H1 (cell line): ENCODE results near the gene URM1. TPM values are rescaled to one million over a fixed set of nuclear protein-coding genes. Genes with fewer than 3 reads are reported as not detected.
A peak's percentile ranks its signal among the peaks of the same experiment; 100 is the strongest.

ENCODE experiments used
- HDAC2 ChIP-seq, 2 experiments: fragments of 300-600 bp in 1 of 2; sonication (generic) in 1 of 2; IDR thresholded peaks; 2 replicates each; pipeline ENCODE4 v1.6.1; 2011 to 2012; ENCODE audit warnings: low read depth in 2 of 2, low read length in 2 of 2, mild to moderate bottlenecking in 2 of 2, moderate library complexity in 2 of 2, borderline replicate concordance in 1 of 2, inconsistent platforms in 1 of 2
- NRF1 ChIP-seq: IDR thresholded peaks from 2 replicates; pipeline ENCODE4 v1.6.1; 2011; ENCODE audit warnings: mild to moderate bottlenecking, low read depth, low read length, improper control_type of control experiment
- SIN3A ChIP-seq, 2 experiments: IDR thresholded peaks in 1 of 2; conservative IDR thresholded peaks in 1 of 2; 2 replicates each; pipeline ENCODE4 v1.6.1; 2011 to 2012; ENCODE audit warnings: low read length in 2 of 2, improper control_type of control experiment in 1 of 2, low read depth in 1 of 2, mild to moderate bottlenecking in 1 of 2
- TAF1 ChIP-seq: IDR thresholded peaks from 2 replicates; pipeline ENCODE4 v1.6.1; 2011; ENCODE audit warnings: mild to moderate bottlenecking, low read depth, low read length
- TEAD4 ChIP-seq: IDR thresholded peaks from 2 replicates; pipeline ENCODE4 v1.6.1; 2012; ENCODE audit warnings: low read depth, low read length, inconsistent platforms, mixed read lengths
- polyA plus RNA-seq, 7 experiments: library from polyadenylated mRNA; depleted of rRNA in 3 of 7; stranded (reverse) in 5 of 7; unstranded in 2 of 7; fragments of >200 nt in 5 of 7; fragments of 200-250 nt in 2 of 7; gene quantifications; 1 replicate in 5 of 7; 2 replicates in 1 of 7; 4 replicates in 1 of 7; pipeline versions ENCODE4 v1.2.1 to v1.2.3, GENCODE V29; 2011 to 2013; ENCODE audit warnings: missing spikeins in 2 of 7, mixed read lengths in 2 of 7
- total RNA-seq: library from RNA; stranded (reverse); fragmentation: NEBNext Ultra II Directional; extraction: Animal tissue kit (Norgen Biotek cat#: 25700); gene quantifications from 2 replicates; pipeline ENCODE4 v1.2.1, GENCODE V29; 2021
- TF ChIP-seq, protein P1 (sequence below): fragments of 300-600 bp; sonication (generic); IDR thresholded peaks from 2 replicates; pipeline ENCODE4 v1.7.1; 2012; ENCODE audit warnings: low read length, moderate library complexity, mild to moderate bottlenecking, inconsistent platforms; ENCODE audit not compliant: insufficient replicate concordance
- TF ChIP-seq, protein P2 (sequence below), 3 experiments: IDR thresholded peaks; 1 replicate in 2 of 3; 2 replicates in 1 of 3; pipeline versions ENCODE4 v1.5.1 to v1.6.1; 2011; ENCODE audit warnings: low read length in 3 of 3, mild to moderate bottlenecking in 3 of 3, inconsistent platforms in 2 of 3, low read depth in 1 of 3, moderate library complexity in 1 of 3; ENCODE audit not compliant: insufficient read depth in 1 of 3; ENCODE audit errors: control extremely low read depth in 1 of 3

Gene URM1
- total and polyA plus RNA-seq, 2 of the 8 experiments (the other 6 are each of a cell fraction or from before 2014, with no cell fraction given): 58.3 to 62.3 TPM

GRCh38 chr9:128389395-128390149 is 18.4 kb downstream of the URM1 start (continued):
- TF ChIP-seq, protein P1, sequence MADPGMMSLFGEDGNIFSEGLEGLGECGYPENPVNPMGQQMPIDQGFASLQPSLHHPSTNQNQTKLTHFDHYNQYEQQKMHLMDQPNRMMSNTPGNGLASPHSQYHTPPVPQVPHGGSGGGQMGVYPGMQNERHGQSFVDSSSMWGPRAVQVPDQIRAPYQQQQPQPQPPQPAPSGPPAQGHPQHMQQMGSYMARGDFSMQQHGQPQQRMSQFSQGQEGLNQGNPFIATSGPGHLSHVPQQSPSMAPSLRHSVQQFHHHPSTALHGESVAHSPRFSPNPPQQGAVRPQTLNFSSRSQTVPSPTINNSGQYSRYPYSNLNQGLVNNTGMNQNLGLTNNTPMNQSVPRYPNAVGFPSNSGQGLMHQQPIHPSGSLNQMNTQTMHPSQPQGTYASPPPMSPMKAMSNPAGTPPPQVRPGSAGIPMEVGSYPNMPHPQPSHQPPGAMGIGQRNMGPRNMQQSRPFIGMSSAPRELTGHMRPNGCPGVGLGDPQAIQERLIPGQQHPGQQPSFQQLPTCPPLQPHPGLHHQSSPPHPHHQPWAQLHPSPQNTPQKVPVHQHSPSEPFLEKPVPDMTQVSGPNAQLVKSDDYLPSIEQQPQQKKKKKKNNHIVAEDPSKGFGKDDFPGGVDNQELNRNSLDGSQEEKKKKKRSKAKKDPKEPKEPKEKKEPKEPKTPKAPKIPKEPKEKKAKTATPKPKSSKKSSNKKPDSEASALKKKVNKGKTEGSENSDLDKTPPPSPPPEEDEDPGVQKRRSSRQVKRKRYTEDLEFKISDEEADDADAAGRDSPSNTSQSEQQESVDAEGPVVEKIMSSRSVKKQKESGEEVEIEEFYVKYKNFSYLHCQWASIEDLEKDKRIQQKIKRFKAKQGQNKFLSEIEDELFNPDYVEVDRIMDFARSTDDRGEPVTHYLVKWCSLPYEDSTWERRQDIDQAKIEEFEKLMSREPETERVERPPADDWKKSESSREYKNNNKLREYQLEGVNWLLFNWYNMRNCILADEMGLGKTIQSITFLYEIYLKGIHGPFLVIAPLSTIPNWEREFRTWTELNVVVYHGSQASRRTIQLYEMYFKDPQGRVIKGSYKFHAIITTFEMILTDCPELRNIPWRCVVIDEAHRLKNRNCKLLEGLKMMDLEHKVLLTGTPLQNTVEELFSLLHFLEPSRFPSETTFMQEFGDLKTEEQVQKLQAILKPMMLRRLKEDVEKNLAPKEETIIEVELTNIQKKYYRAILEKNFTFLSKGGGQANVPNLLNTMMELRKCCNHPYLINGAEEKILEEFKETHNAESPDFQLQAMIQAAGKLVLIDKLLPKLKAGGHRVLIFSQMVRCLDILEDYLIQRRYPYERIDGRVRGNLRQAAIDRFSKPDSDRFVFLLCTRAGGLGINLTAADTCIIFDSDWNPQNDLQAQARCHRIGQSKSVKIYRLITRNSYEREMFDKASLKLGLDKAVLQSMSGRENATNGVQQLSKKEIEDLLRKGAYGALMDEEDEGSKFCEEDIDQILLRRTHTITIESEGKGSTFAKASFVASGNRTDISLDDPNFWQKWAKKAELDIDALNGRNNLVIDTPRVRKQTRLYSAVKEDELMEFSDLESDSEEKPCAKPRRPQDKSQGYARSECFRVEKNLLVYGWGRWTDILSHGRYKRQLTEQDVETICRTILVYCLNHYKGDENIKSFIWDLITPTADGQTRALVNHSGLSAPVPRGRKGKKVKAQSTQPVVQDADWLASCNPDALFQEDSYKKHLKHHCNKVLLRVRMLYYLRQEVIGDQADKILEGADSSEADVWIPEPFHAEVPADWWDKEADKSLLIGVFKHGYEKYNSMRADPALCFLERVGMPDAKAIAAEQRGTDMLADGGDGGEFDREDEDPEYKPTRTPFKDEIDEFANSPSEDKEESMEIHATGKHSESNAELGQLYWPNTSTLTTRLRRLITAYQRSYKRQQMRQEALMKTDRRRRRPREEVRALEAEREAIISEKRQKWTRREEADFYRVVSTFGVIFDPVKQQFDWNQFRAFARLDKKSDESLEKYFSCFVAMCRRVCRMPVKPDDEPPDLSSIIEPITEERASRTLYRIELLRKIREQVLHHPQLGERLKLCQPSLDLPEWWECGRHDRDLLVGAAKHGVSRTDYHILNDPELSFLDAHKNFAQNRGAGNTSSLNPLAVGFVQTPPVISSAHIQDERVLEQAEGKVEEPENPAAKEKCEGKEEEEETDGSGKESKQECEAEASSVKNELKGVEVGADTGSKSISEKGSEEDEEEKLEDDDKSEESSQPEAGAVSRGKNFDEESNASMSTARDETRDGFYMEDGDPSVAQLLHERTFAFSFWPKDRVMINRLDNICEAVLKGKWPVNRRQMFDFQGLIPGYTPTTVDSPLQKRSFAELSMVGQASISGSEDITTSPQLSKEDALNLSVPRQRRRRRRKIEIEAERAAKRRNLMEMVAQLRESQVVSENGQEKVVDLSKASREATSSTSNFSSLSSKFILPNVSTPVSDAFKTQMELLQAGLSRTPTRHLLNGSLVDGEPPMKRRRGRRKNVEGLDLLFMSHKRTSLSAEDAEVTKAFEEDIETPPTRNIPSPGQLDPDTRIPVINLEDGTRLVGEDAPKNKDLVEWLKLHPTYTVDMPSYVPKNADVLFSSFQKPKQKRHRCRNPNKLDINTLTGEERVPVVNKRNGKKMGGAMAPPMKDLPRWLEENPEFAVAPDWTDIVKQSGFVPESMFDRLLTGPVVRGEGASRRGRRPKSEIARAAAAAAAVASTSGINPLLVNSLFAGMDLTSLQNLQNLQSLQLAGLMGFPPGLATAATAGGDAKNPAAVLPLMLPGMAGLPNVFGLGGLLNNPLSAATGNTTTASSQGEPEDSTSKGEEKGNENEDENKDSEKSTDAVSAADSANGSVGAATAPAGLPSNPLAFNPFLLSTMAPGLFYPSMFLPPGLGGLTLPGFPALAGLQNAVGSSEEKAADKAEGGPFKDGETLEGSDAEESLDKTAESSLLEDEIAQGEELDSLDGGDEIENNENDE: no peak
- no peak for TF ChIP-seq NRF1
- no peak for TF ChIP-seq HDAC2 (IDR thresholded peaks at IDR 0.05; ENCODE audit: borderline replicate concordance in 1 of 2, low read depth in 2 of 2, low read length in 2 of 2)
- no peak for TF ChIP-seq TEAD4
- no peak for TF ChIP-seq TAF1
- 0 out of 4 replicates have a peak, but pooled peaks of 1 of the 2 experiments have one; percentile 41 for TF ChIP-seq SIN3A (conservative IDR thresholded peaks at IDR 0.05 in 1 of 2, IDR thresholded peaks at IDR 0.05 in 1 of 2; ENCODE audit: low read depth in 1 of 2, low read length in 2 of 2)
- TF ChIP-seq, protein P2, sequence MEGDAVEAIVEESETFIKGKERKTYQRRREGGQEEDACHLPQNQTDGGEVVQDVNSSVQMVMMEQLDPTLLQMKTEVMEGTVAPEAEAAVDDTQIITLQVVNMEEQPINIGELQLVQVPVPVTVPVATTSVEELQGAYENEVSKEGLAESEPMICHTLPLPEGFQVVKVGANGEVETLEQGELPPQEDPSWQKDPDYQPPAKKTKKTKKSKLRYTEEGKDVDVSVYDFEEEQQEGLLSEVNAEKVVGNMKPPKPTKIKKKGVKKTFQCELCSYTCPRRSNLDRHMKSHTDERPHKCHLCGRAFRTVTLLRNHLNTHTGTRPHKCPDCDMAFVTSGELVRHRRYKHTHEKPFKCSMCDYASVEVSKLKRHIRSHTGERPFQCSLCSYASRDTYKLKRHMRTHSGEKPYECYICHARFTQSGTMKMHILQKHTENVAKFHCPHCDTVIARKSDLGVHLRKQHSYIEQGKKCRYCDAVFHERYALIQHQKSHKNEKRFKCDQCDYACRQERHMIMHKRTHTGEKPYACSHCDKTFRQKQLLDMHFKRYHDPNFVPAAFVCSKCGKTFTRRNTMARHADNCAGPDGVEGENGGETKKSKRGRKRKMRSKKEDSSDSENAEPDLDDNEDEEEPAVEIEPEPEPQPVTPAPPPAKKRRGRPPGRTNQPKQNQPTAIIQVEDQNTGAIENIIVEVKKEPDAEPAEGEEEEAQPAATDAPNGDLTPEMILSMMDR (IDR thresholded peaks at IDR 0.05; ENCODE audit: control extremely low read depth in 1 of 3, insufficient read depth in 1 of 3, low read depth in 1 of 3, low read length in 3 of 3): no peak
- TF ChIP-seq, all 59 proteins: peak for 1
